Activated CD4-positive, CD25-positive, alpha-beta regulatory T cell treated with anti-CD3 and anti-CD28 coated beads, Interleukin-2, amount 50 U/mL, for 24 hours (primary cell): ENCODE results near the gene HMGCLL1.

Experiments used
- ATAC-seq, 2 donors: fragments of 150-1000 bp; cut with Tn5 transposase; one replicate each; pipeline ENCODE4 v1.10.0; 2021; ENCODE audit warnings: mild to moderate bottlenecking in 1 of 2, moderate library complexity in 1 of 2

HMGCLL1 gene

GRCh38 chr6:55530931-55531330 lies 48.1 kb downstream of the HMGCLL1 start:
- no peak for ATAC-seq

GRCh38 chr6:55528624-55529023 lies 50.4 kb downstream of the HMGCLL1 start:
- ATAC-seq = no peak

- no peak for ATAC-seq
Observed at GRCh38 chr6:55524441-55524840, 54.6 kb downstream of the HMGCLL1 start.

- no peak for ATAC-seq
Observed at GRCh38 chr6:55518529-55519060, 60.4 kb downstream of the HMGCLL1 start.

GRCh38 chr6:55516736-55517135 lies 62.3 kb downstream of the HMGCLL1 start:
- ATAC-seq = no peak

- no peak for ATAC-seq
Observed at GRCh38 chr6:55512904-55513303, 66.1 kb downstream of the HMGCLL1 start.

- ATAC-seq = no peak
Observed at GRCh38 chr6:55511122-55511800, 67.7 kb downstream of the HMGCLL1 start.

- no peak for ATAC-seq
Observed at GRCh38 chr6:55499591-55499990, 79.4 kb downstream of the HMGCLL1 start.

- no peak for ATAC-seq
Observed at GRCh38 chr6:55497694-55498093, 81.3 kb downstream of the HMGCLL1 start.

GRCh38 chr6:55496201-55496600 lies 82.8 kb downstream of the HMGCLL1 start:
- no peak for ATAC-seq

GRCh38 chr6:55495277-55495676 lies 83.7 kb downstream of the HMGCLL1 start:
- ATAC-seq = no peak

- ATAC-seq = no peak
Observed at GRCh38 chr6:55494411-55494810, 84.6 kb downstream of the HMGCLL1 start.

- no peak for ATAC-seq
Observed at GRCh38 chr6:55492259-55492658, 86.7 kb downstream of the HMGCLL1 start.

- ATAC-seq = no peak
Observed at GRCh38 chr6:55490871-55491270, 88.1 kb downstream of the HMGCLL1 start.

- no peak for ATAC-seq
Observed at GRCh38 chr6:55474382-55474781, 104.6 kb downstream of the HMGCLL1 start.

GRCh38 chr6:55473722-55474121 lies 105.3 kb downstream of the HMGCLL1 start:
- ATAC-seq = no peak

GRCh38 chr6:55469951-55470366 lies 109.0 kb downstream of the HMGCLL1 start:
- no peak for ATAC-seq

GRCh38 chr6:55456016-55456415 lies 123.0 kb downstream of the HMGCLL1 start:
- ATAC-seq = no peak

- ATAC-seq = no peak
Observed at GRCh38 chr6:55450005-55450404, 129.0 kb downstream of the HMGCLL1 start.

- no peak for ATAC-seq
Observed at GRCh38 chr6:55449225-55449624, 129.8 kb downstream of the HMGCLL1 start.

GRCh38 chr6:55448451-55448850 lies 130.5 kb downstream of the HMGCLL1 start:
- no peak for ATAC-seq

- ATAC-seq = no peak
Observed at GRCh38 chr6:55447891-55448290, 131.1 kb downstream of the HMGCLL1 start.

GRCh38 chr6:55445648-55446204 lies 133.3 kb downstream of the HMGCLL1 start:
- ATAC-seq = no peak
